Gastroesophageal sphincter (tissue), 3 donors: ENCODE results near the gene SIX5.

Experiments
- EP300 ChIP-seq: sonication (generic); formaldehyde crosslinking; IDR thresholded peaks from one replicate; pipeline ENCODE4 v1.6.1; 2017; ENCODE audit warnings: antibody characterized with exemption, mild to moderate bottlenecking
- POLR2A ChIP-seq, 2 donors: fragments of 450-650 bp; IDR thresholded peaks; one replicate each; pipeline ENCODE4 v1.6.1; 2017; ENCODE audit warnings: antibody characterized with exemption in 2 of 2, mild to moderate bottlenecking in 2 of 2, moderate library complexity in 1 of 2
- POLR2AphosphoS5 ChIP-seq: sonication (generic); formaldehyde crosslinking; IDR thresholded peaks from one replicate; pipeline ENCODE4 v1.6.1; 2017; ENCODE audit warnings: antibody characterized with exemption
- TF ChIP-seq, protein P1 (sequence below), 4 experiments: fragments of 200-600 bp in 2 of 4; fragments of 450-650 bp in 2 of 4; sonication (generic) in 1 of 4; IDR thresholded peaks; one replicate each; pipeline ENCODE4 v1.5.1; 2017 to 2019; ENCODE audit warnings: antibody characterized with exemption in 4 of 4, mild to moderate bottlenecking in 2 of 4, moderate library complexity in 2 of 4

DNA sequence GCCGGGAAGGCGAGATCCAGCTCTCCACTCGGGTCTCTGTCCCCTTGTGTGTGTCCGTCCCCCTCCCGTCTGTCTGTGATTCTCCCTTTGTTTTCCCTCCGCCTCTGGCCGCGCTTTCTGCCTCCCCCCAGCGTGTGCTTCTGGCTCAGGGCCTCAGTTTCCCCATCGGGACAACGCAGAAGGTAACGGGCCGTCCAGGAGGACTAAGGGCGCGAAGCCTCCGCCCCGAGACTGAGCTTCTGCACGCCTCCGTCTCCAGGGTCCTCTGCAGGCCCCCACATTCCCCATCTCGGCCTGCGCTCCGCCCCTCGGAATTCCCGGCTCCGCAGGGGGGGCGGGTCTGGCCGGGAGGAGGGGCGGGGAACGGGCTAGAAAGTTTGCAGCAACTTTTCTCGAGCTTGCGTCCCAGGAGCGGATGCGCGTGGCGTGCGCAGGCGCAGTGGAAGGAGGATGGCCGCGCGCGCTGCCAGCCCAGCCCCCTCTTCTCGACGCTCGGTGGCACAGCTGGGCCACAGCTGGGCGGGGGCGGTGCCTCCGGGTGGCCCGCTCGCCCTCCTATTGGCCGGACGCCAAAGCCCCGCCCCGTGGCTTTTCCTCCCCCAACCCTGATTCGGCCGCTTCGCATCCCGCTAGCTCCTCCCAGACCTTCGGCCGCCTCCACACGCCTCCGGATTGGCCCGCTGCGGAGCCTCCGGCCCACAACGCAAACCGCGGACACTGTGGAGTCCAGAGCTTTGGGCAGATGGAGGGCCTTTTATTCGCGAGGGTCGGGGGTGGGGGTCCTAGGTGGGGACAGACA lies at the start of gene SIX5:
- TF ChIP-seq POLR2A (IDR thresholded peaks at IDR 0.05), result peak; percentile 91 to 93
- TF ChIP-seq, protein P1, sequence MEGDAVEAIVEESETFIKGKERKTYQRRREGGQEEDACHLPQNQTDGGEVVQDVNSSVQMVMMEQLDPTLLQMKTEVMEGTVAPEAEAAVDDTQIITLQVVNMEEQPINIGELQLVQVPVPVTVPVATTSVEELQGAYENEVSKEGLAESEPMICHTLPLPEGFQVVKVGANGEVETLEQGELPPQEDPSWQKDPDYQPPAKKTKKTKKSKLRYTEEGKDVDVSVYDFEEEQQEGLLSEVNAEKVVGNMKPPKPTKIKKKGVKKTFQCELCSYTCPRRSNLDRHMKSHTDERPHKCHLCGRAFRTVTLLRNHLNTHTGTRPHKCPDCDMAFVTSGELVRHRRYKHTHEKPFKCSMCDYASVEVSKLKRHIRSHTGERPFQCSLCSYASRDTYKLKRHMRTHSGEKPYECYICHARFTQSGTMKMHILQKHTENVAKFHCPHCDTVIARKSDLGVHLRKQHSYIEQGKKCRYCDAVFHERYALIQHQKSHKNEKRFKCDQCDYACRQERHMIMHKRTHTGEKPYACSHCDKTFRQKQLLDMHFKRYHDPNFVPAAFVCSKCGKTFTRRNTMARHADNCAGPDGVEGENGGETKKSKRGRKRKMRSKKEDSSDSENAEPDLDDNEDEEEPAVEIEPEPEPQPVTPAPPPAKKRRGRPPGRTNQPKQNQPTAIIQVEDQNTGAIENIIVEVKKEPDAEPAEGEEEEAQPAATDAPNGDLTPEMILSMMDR (IDR thresholded peaks at IDR 0.05), result no peak
- no peak for TF ChIP-seq EP300
- TF ChIP-seq POLR2AphosphoS5, result peak; percentile 94
